Ovary (tissue), 9 donors: Measurements from ENCODE around the gene LRRC46. TPM values are rescaled to one million over a fixed set of nuclear protein-coding genes. Genes with fewer than 3 reads are reported as not detected.

Experiments used
- DNase-seq, 5 donors: peaks; one replicate each; pipeline ENCODE4 v3.0.0-alpha.2; 2019 to 2020
- H3K27ac ChIP-seq, 2 donors: fragments of 200-600 bp; one replicate each; pipeline versions ENCODE4 v1.5.1 to v1.8.0; 2019 to 2022
- H3K27me3 ChIP-seq: fragments of 200-600 bp; one replicate; pipeline ENCODE4 v1.8.0; 2022
- H3K36me3 ChIP-seq: fragments of 200-600 bp; sonication (generic); one replicate; pipeline ENCODE4 v1.5.1; 2019
- H3K4me1 ChIP-seq: one replicate; pipeline ENCODE4 v1.8.1; 2013; ENCODE audit warnings: mild to moderate bottlenecking, moderate library complexity; ENCODE audit not compliant: insufficient read depth
- H3K4me3 ChIP-seq: fragments of 200-600 bp; sonication (generic); one replicate; pipeline ENCODE4 v1.5.1; 2017
- H3K9me3 ChIP-seq, 2 donors: fragments of 200-600 bp in 1 of 2; sonication (generic) in 1 of 2; one replicate each; pipeline versions ENCODE4 v1.5.1 to v1.8.1; 2013 to 2019; ENCODE audit warnings: mild to moderate bottlenecking in 1 of 2, moderate library complexity in 1 of 2
- EP300 ChIP-seq: sonication (generic); formaldehyde crosslinking; IDR thresholded peaks from one replicate; pipeline ENCODE4 v1.6.1; 2017; ENCODE audit warnings: antibody characterized with exemption
- POLR2A ChIP-seq: fragments of 450-650 bp; IDR thresholded peaks from one replicate; pipeline ENCODE4 v1.6.1; 2017; ENCODE audit warnings: antibody characterized with exemption, mild to moderate bottlenecking, moderate library complexity
- WGBS, 3 donors: extraction: QIAGEN DNeasy Blood & Tissue Kit in 1 of 3; methylation state at CpG; one replicate each; pipeline versions ENCODE4 v1.1.5 to v1.1.7; 2013 to 2017; 5-methylcytosine and 5-hydroxymethylcytosine counted together
- intact Hi-C, 4 donors: fragments of 100-400 bp; cut with DNase I; formaldehyde crosslinking; loops; one replicate each; pipeline versions ENCODE4 v1.11.0 to v1.15.1; 2022 to 2023
- polyA plus RNA-seq, 2 donors: library from polyadenylated mRNA; stranded (reverse); fragments of 200-250 nt in 1 of 2; fragments of 350-450 nt in 1 of 2; fragmentation: Illumina TruSeq in 1 of 2; extraction: RNeasy Lipid Tissue Mini Kit (QIAGEN cat#74804) in 1 of 2; gene quantifications; one replicate each; pipeline ENCODE4 v1.2.3, GENCODE V29; 2013 to 2014
- total RNA-seq, 7 donors: library from RNA; depleted of rRNA in 2 of 7; stranded (reverse); fragments of >200 nt in 2 of 7; fragmentation: NEBNext Ultra II Directional in 3 of 7; extraction: Animal tissue kit (Norgen Biotek cat#: 25700) in 3 of 7; gene quantifications; one replicate each; pipeline versions ENCODE4 v1.1.0 to v1.2.4, GENCODE V29; 2016 to 2023
- TF ChIP-seq, protein P1 (sequence below), 3 donors: fragments of 450-650 bp in 2 of 3; fragments of 200-600 bp in 1 of 3; IDR thresholded peaks; one replicate each; pipeline versions ENCODE4 v1.5.1 to v1.8.0; 2016 to 2022; ENCODE audit warnings: antibody characterized with exemption in 3 of 3, mild to moderate bottlenecking in 1 of 3
- donor health status: DM: no; HTN: no; CAD: no; lungs with moderate emphysema.
- donor health status: DM: no; HTN: no; CAD: no.
- donor health status: Bipolar disorder and iron deficiency.
- donor health status: DM: yes; HTN: yes; CAD: no.
- donor health status: DM: no; HTN: no; CAD: no.
- donor health status: DM: yes; HTN: yes; CAD: no.

LRRC46 gene
- total and polyA plus RNA-seq, 9 donors: 0.31 to 17.1 (median 1.2) TPM

DNA sequence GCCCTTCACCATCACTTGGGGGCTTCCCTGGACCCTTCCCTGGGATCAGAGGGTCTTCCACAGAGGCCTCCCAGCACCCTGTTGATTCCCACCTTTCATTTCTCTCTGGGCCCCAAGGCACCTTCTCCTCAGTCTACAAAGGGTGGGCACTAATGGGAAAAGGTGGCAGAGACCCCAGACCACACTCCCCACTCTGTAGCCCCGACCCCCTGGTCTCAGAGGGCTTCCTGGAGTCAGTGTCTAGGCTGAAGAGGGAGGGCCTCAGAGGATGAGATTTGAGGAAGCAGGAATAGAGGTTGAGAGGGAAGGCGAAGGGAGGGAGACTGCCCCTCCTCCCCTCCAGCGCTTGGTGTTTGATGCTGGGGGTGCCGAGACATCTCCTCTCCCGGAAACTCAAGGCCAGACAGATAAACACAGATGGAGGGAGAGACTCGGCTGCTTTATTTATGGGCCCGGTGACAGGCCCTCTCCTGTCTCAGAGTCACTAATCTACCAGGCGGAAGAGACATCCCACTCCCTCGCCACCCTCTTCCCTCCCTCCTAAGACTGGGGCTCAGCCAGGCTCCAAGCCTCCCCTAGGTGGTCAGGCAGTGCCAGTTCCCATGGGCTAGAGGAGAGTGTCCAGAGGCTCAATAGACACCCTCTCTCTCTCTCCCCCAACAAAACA lies 46.0 kb downstream of the LRRC46 start:
- Histone ChIP-seq H3K4me3 (no peak overlapping the region), H3K4me1 (no peaks in the 10 kb centered on the region), H3K27ac (no peak overlapping the region), H3K9me3 (no peaks in the 10 kb centered on the region), H3K27me3 (no peaks in the 10 kb centered on the region), H3K36me3 (no peaks in the 10 kb centered on the region)
- intact Hi-C loops: no loop called here
- peak in 1 of 5 donors; percentile 65 for DNase-seq
- no peak for TF ChIP-seq EP300
- TF ChIP-seq POLR2A: no peak
- TF ChIP-seq, protein P1, sequence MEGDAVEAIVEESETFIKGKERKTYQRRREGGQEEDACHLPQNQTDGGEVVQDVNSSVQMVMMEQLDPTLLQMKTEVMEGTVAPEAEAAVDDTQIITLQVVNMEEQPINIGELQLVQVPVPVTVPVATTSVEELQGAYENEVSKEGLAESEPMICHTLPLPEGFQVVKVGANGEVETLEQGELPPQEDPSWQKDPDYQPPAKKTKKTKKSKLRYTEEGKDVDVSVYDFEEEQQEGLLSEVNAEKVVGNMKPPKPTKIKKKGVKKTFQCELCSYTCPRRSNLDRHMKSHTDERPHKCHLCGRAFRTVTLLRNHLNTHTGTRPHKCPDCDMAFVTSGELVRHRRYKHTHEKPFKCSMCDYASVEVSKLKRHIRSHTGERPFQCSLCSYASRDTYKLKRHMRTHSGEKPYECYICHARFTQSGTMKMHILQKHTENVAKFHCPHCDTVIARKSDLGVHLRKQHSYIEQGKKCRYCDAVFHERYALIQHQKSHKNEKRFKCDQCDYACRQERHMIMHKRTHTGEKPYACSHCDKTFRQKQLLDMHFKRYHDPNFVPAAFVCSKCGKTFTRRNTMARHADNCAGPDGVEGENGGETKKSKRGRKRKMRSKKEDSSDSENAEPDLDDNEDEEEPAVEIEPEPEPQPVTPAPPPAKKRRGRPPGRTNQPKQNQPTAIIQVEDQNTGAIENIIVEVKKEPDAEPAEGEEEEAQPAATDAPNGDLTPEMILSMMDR (IDR thresholded peaks at IDR 0.05): no peak
- 13 to 30% (median 19%) methylated on average over 9 of the region's 9 CpGs for WGBS, 3 donors

DNA sequence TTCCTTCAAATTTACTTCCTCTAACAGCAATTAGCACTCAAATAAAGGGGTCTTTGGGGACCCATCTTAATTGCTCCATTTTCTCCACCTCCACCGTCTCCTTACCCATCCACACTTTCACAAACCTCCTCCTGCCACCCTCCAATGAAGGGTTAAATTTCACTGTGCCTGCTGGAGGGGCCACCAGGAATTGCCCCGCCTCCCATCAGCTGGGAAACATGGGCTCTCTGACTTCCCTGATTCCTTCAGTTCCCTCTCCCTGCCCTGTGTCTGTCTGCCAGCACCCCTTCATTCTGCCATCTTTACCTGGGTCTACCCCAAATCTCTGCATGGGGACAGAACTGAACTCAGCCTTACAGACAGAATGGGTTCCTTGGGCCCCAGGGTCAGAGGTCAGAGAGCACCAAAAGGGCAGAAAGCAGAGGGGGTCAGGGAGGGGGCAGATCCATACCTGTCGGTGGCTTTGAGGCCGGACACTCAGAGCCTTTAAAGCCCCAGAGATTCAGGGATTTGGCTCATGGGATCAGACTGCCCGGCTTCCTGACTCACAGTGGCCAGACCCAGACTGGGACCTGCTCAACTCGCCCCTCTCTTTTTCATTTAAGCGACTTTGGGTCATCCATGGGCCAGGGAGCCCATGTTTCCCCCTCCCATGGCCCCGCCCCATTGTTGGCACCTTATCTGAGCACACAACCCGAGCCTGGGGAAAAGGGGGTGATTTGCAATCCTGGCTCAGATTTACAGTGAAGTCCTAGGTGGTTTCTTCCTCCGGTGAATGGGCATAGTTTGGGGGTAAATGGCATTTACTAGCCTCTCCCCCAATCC lies 46.9 kb downstream of the LRRC46 start:
- no peak for DNase-seq
- Histone ChIP-seq H3K9me3 (no peaks in the 10 kb centered on the region), H3K4me1 (no peaks in the 10 kb centered on the region), H3K27ac (no peak overlapping the region), H3K27me3 (no peaks in the 10 kb centered on the region), H3K36me3 (no peaks in the 10 kb centered on the region), H3K4me3 (no peak overlapping the region)
- no peak for TF ChIP-seq EP300
- no peak for TF ChIP-seq POLR2A
- TF ChIP-seq, protein P1 (IDR thresholded peaks at IDR 0.05): no peak
- WGBS, 3 donors: 73 to 77% (median 74%) methylated on average over 10 of the region's 10 CpGs
- intact Hi-C loops: no loop called here

DNA sequence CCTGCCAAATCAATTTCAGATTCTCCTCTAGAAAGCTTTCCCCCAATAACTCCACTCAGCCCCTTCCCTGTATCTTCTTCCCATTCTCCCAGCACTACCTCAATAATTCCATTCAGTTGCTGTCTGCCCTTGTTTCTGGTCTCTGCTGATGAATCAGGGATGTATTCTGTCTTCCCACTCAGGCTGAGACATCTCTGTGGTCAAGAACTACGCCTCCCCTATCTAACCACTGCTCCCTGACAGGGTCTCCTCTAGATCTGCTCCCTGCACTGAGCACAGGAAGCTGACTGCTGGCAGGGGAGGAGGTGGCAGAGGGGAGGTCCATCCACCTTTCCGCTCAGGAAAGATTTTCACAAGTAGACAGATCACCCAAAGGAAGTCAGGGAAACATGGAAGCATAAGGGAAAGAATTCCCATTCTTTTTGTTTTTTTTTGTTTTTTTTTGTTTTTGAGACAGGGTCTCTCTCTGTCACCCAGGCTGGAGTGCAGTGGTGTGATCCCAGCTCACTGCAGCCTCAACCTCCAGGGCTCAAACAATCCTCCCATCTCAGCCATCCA lies 47.6 kb downstream of the LRRC46 start:
- no peak overlapping the region for H3K27ac ChIP-seq
- no peak for DNase-seq
- no peak overlapping the region for H3K4me3 ChIP-seq
- no peaks in the 10 kb centered on the region for H3K9me3 ChIP-seq
- H3K27me3 ChIP-seq: no peaks in the 10 kb centered on the region
- TF ChIP-seq POLR2A (no peak), EP300 (no peak)
- TF ChIP-seq, protein P1 (IDR thresholded peaks at IDR 0.05): no peak
- intact Hi-C loops: no loop called here
- 52 to 70% (median 59%) methylated on average over 2 of the region's 2 CpGs for WGBS, 3 donors
- H3K4me1 ChIP-seq: no peaks in the 10 kb centered on the region
- H3K36me3 ChIP-seq: no peaks in the 10 kb centered on the region

DNA sequence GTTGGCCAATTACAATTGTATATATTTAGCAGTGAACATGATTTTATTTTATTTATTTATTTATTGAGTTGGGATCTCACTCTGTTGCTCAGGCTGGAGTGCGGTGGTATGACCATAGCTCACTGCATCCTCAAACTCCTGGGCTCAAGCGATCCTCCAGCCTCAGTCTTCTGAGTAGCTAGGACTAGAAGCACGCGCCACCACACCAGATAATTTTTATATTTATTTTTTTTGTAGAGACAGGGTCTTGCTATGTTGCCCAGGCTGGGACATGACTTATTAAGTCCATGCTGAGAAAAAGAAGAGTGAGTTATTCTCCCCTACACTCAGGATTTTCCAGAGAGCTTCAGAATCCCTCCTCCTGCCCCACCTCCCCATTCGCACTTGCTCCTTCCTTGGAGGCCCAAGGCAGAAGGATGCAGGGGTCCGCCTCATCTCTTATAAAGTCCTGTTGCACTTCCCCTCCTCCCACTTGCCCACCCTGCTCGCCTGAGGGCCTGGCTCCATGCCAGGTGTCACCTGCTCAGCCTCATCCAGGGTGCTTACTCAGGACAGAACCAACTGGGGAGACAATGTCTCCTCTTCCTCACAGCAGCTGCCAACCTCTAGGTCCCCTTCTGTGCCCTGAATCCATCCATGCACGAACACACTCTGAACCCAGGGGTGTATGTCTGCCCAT lies 48.4 kb downstream of the LRRC46 start:
- H3K4me3 ChIP-seq: no peak overlapping the region
- no peaks in the 10 kb centered on the region for H3K36me3 ChIP-seq
- no peaks in the 10 kb centered on the region for H3K4me1 ChIP-seq
- WGBS, 3 donors: 80 to 85% (median 83%) methylated on average over 8 of the region's 8 CpGs
- no peak overlapping the region for H3K27ac ChIP-seq
- no peak for DNase-seq
- no peaks in the 10 kb centered on the region for H3K27me3 ChIP-seq
- intact Hi-C loops: loop anchor here in 1 of 4 donors (5.0 kb wide), 1 partner anchor 33 kb away; no protein-coding TSS in a partner anchor
- TF ChIP-seq POLR2A (no peak), EP300 (no peak)
- TF ChIP-seq, protein P1 (IDR thresholded peaks at IDR 0.05): no peak
- no peaks in the 10 kb centered on the region for H3K9me3 ChIP-seq
